Neutrophil (primary cell): ENCODE data around the gene NSD2.

Experiments
- H3K27ac ChIP-seq: fragments of 200-600 bp; sonication (generic); 2 replicates; pipeline ENCODE4 v1.5.1; 2016; ENCODE audit warnings: mild to moderate bottlenecking, moderate library complexity
- H3K27me3 ChIP-seq: fragments of 200-600 bp; sonication (generic); 2 replicates; pipeline ENCODE4 v1.6.0; 2016; ENCODE audit warnings: mild to moderate bottlenecking
- H3K36me3 ChIP-seq: fragments of 200-600 bp; sonication (generic); 2 replicates; pipeline ENCODE4 v1.5.1; 2017
- H3K4me1 ChIP-seq, 2 experiments: fragments of 200-600 bp in 1 of 2; sonication (generic) in 1 of 2; 1 replicate in 1 of 2; 2 replicates in 1 of 2; pipeline versions ENCODE4 v1.5.1 to v1.6.1; 2013 to 2016; ENCODE audit warnings: low read depth in 1 of 2, low read length in 1 of 2, mild to moderate bottlenecking in 1 of 2, moderate library complexity in 1 of 2; ENCODE audit not compliant: control insufficient read depth in 1 of 2, insufficient read depth in 1 of 2
- H3K4me3 ChIP-seq, 2 experiments: fragments of 200-600 bp in 1 of 2; sonication (generic) in 1 of 2; 1 replicate in 1 of 2; 2 replicates in 1 of 2; pipeline ENCODE4 v1.5.1; 2013 to 2016; ENCODE audit warnings: low read depth in 1 of 2, low read length in 1 of 2, mild to moderate bottlenecking in 1 of 2, moderate library complexity in 1 of 2
- H3K9me3 ChIP-seq: fragments of 200-600 bp; sonication (generic); 2 replicates; pipeline ENCODE4 v1.5.1; 2016
- TF ChIP-seq, protein P1 (sequence below): fragments of 200-600 bp; sonication (generic); IDR thresholded peaks from 2 replicates; pipeline ENCODE4 v1.5.1; 2016; ENCODE audit warnings: antibody characterized with exemption

The NSD2 gene

DNA sequence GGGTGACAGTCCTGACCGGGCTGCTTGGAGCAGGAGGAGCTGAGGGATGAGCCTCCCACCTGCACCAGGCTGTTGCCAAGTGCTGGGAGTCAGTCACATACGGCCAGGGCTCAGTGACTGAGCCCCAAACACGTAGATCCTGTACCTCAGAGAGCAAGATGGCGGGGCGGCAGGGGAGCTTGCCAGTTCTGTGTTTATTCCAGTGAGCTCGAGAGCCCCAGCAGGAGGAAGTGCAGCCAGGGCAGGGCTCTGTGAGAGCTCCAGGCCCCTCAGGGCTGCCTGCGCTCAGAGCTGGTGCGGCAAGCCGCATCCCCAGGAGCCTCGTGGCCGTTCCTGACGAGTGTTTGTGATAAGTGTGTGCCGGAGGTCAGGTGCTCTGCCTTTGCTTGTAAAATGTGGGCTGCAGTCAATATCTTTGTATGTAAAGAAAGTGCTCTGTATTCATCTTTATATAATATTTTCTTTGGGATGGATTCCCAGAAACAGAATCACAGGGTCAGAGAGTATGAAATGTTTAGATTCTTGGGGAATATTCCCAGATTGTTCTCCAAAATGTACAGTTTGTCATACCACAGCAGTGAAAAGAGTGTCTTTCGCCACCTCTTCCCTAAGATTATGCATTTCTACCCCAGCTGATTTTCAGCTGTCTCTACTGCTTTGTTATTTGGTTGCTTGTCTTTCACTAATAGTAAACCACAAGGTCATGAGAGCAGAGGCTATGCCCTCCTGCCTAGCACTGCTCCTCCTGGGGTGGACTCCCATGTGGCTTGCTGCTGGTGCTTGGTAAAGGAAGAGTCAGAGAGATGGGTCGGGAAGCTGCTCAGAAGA, 87.3 kb downstream of the NSD2 start:
- no peaks in the 10 kb centered on the region for H3K9me3 ChIP-seq
- TF ChIP-seq, protein P1, sequence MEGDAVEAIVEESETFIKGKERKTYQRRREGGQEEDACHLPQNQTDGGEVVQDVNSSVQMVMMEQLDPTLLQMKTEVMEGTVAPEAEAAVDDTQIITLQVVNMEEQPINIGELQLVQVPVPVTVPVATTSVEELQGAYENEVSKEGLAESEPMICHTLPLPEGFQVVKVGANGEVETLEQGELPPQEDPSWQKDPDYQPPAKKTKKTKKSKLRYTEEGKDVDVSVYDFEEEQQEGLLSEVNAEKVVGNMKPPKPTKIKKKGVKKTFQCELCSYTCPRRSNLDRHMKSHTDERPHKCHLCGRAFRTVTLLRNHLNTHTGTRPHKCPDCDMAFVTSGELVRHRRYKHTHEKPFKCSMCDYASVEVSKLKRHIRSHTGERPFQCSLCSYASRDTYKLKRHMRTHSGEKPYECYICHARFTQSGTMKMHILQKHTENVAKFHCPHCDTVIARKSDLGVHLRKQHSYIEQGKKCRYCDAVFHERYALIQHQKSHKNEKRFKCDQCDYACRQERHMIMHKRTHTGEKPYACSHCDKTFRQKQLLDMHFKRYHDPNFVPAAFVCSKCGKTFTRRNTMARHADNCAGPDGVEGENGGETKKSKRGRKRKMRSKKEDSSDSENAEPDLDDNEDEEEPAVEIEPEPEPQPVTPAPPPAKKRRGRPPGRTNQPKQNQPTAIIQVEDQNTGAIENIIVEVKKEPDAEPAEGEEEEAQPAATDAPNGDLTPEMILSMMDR: no peak
- no peaks in the 10 kb centered on the region for H3K4me1 ChIP-seq
- H3K4me3 ChIP-seq: no peak overlapping the region
- H3K36me3 ChIP-seq: peaks cover 92% of the 10 kb centered on the region
- H3K27ac ChIP-seq: no peak overlapping the region
- H3K27me3 ChIP-seq: no peaks in the 10 kb centered on the region

DNA sequence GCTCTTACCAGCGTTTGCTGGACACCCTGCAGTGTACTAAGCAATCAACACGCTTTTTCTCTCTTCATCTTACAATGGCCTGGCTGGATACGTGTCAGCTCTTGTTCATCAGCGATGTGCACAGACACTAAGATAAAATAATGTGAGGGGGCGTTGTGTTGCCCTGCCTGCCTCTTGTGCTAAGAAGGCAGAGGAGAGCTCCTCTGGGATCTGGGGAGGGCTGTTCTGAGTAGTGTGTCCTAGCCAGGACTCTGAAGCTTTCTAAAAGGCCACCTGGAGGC, 87.9 kb downstream of the NSD2 start:
- Histone ChIP-seq H3K36me3 (peaks cover 95% of the 10 kb centered on the region), H3K27ac (no peak overlapping the region), H3K27me3 (no peaks in the 10 kb centered on the region), H3K4me3 (no peak overlapping the region), H3K4me1 (no peaks in the 10 kb centered on the region), H3K9me3 (no peaks in the 10 kb centered on the region)
- TF ChIP-seq, protein P1: no peak

DNA sequence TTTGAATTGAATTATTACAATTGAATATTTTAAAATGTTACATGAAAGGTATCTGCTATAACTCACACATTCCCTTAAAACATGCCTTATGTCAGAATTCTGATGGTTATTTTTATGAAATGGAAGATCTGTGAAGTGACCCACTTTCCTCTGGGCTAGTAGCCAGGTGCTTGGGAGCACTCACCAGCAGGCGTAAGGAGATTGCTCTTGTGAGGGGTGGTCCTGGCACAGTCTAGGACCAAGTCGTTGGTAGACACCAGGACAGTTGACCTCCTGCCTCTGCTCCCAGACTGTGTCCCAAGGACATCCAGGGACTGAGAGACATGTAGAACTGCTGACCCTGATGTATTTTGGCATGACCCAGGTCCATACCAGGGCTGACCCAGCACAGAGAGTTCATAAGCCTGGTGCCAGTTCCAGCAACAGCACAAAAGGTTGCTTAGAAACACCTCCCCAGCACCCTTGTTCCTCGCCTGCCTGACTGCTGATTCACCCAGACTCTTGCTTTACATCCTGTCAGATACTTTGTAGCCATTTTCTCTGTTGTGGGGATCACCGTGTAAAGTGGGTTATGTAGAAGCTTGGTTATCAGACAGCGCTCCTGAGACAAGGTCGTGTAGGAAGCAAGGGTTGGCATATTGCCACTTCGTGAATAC, 89.1 kb downstream of the NSD2 start:
- TF ChIP-seq, protein P1: no peak
- no peak overlapping the region for H3K27ac ChIP-seq
- no peaks in the 10 kb centered on the region for H3K27me3 ChIP-seq
- no peaks in the 10 kb centered on the region for H3K4me1 ChIP-seq
- no peak overlapping the region for H3K4me3 ChIP-seq
- peaks cover 87% of the 10 kb centered on the region for H3K36me3 ChIP-seq
- H3K9me3 ChIP-seq: no peaks in the 10 kb centered on the region

DNA sequence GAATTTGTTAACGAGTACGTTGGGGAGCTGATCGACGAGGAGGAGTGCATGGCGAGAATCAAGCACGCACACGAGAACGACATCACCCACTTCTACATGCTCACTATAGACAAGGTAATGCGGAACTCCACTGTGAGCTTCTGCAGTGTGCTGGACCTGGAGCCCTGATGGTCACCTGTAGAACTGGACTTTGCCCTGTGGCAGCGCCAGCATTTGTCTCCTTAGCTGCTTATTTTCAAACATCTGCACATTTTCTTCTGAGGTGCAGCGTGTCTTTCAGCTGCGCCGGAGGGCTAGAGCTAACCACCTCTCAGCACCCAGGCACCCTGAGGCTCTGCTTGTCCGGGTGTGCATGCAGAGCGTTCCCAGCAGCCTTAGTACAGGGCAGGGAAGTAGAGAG, 89.8 kb downstream of the NSD2 start:
- H3K4me1 ChIP-seq: no peaks in the 10 kb centered on the region
- H3K27me3 ChIP-seq: no peaks in the 10 kb centered on the region
- H3K36me3 ChIP-seq: peaks cover 80% of the 10 kb centered on the region
- no peak overlapping the region for H3K27ac ChIP-seq
- no peaks in the 10 kb centered on the region for H3K9me3 ChIP-seq
- no peak overlapping the region for H3K4me3 ChIP-seq
- TF ChIP-seq, protein P1: no peak

DNA sequence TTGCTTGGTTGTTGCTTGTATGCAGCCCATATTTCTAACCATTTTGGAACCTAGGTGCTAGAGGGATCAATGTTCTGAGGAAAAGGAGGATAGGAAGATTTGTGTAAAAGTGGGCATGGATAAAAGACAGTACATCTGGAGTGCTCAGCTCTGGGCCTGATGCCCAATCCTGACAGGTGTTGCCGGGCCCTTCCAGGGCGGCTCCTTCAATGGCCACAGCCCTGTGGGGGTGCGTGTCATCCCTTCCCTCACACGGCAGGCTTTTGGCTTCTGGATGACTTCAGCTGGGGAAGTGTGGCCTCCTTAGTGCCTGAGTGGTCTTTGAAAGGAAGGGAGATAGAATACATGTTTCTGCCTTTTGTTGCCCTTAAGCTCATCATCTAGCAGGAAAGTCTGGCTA, 90.4 kb downstream of the NSD2 start:
- Histone ChIP-seq H3K4me1 (no peaks in the 10 kb centered on the region), H3K4me3 (no peak overlapping the region), H3K36me3 (peaks cover 75% of the 10 kb centered on the region), H3K9me3 (no peaks in the 10 kb centered on the region), H3K27ac (no peak overlapping the region), H3K27me3 (no peaks in the 10 kb centered on the region)
- TF ChIP-seq, protein P1: no peak
